IMR-90 (cell line): ENCODE data around the gene CLSTN1. TPM values are rescaled to one million over a fixed set of nuclear protein-coding genes. Genes with fewer than 3 reads are reported as not detected.
A peak's percentile ranks its signal among the peaks of the same experiment; 100 is the strongest.

Source experiments
- ATAC-seq: fragments of 200-7000 bp; cut with Tn5 transposase; 2 replicates; pipeline ENCODE4 v1.9.1; 2020; ENCODE audit warnings: low read depth, mild to moderate bottlenecking, moderate library complexity
- BruUV-seq: library from RNA; stranded (reverse); fragments of 400-500 nt; replicated peaks from 2 replicates; lab custom pipeline; 2021; lab: Mats Ljungman, UMichigan
- CTCF ChIA-PET: fragments of 300-600 bp; formaldehyde crosslinking; extraction: SDS; loops from one replicate; lab custom pipeline; 2021; ENCODE audit warnings: antibody characterized with exemption; lab: Yijun Ruan, JAX
- POLR2A ChIA-PET: fragments of 300-600 bp; sonication (Branson Sonifier 250); formaldehyde crosslinking; loops from one replicate; lab custom pipeline; 2022; ENCODE audit warnings: antibody characterized with exemption; ENCODE audit not compliant: unreplicated experiment; lab: Charles Lee
- DNase-seq: peaks from one replicate; pipeline ENCODE4 v3.0.0; 2013
- H2AFZ ChIP-seq: replicated peaks from 2 replicates; pipeline ENCODE3; 2013; ENCODE audit warnings: low read length, mild to moderate bottlenecking; ENCODE audit not compliant: poor library complexity
- H2AK5ac ChIP-seq: 2 replicates; pipeline ENCODE4 v1.6.1; 2013; ENCODE audit warnings: low read depth, low read length, inconsistent platforms
- H2AK9ac ChIP-seq: replicated peaks from 2 replicates; pipeline ENCODE3; 2013; ENCODE audit warnings: mild to moderate bottlenecking, low read depth, low read length, moderate library complexity; ENCODE audit not compliant: poor library complexity
- H2BK120ac ChIP-seq: 2 replicates; pipeline ENCODE4 v1.6.1; 2013; ENCODE audit warnings: low read depth, low read length, inconsistent platforms
- H2BK15ac ChIP-seq: 3 replicates; pipeline ENCODE4 v1.6.1; 2013; ENCODE audit warnings: low read depth, low read length, inconsistent platforms
- H2BK20ac ChIP-seq: 2 replicates; pipeline ENCODE4 v1.6.1; 2013; ENCODE audit warnings: low read depth, mild to moderate bottlenecking, inconsistent platforms, low read length, moderate library complexity
- H2BK5ac ChIP-seq: 2 replicates; pipeline ENCODE4 v1.6.1; 2013; ENCODE audit warnings: mild to moderate bottlenecking, low read depth, low read length, inconsistent platforms; ENCODE audit not compliant: poor library complexity, severe bottlenecking
- H3K14ac ChIP-seq: replicated peaks from 2 replicates; pipeline ENCODE4 v1.6.1; 2013; ENCODE audit warnings: low read depth, low read length, inconsistent platforms
- H3K18ac ChIP-seq: 2 replicates; pipeline ENCODE4 v1.6.1; 2013; ENCODE audit warnings: low read depth, low read length, control low read depth
- H3K23ac ChIP-seq: 2 replicates; pipeline ENCODE4 v1.6.1; 2013; ENCODE audit warnings: low read depth, low read length, inconsistent platforms
- H3K27ac ChIP-seq: 2 replicates; pipeline ENCODE4 v1.5.1; 2013; ENCODE audit warnings: mild to moderate bottlenecking, control low read depth, low read length; ENCODE audit not compliant: insufficient read depth
- H3K27me3 ChIP-seq: 2 replicates; pipeline ENCODE4 v1.6.1; 2013; ENCODE audit warnings: low read length; ENCODE audit not compliant: control insufficient read depth, insufficient read depth
- H3K36me3 ChIP-seq: 2 replicates; pipeline ENCODE4 v1.6.1; 2013; ENCODE audit warnings: low read length, mixed read lengths; ENCODE audit not compliant: control insufficient read depth, insufficient read depth
- H3K4ac ChIP-seq: 2 replicates; pipeline ENCODE4 v1.6.1; 2013; ENCODE audit warnings: low read depth, low read length, inconsistent platforms
- H3K4me1 ChIP-seq: 2 replicates; pipeline ENCODE4 v1.6.1; 2013; ENCODE audit warnings: low read length, mixed read lengths; ENCODE audit not compliant: control insufficient read depth, insufficient read depth
- H3K4me2 ChIP-seq: 2 replicates; pipeline ENCODE4 v1.6.1; 2013; ENCODE audit warnings: low read depth, mild to moderate bottlenecking, control low read depth, low read length, moderate library complexity
- H3K4me3 ChIP-seq: 2 replicates; pipeline ENCODE4 v1.5.1; 2013; ENCODE audit warnings: low read depth, mild to moderate bottlenecking, control low read depth, low read length, moderate library complexity; ENCODE audit not compliant: insufficient read depth
- H3K56ac ChIP-seq: 2 replicates; pipeline ENCODE4 v1.6.1; 2013; ENCODE audit warnings: low read length, inconsistent platforms; ENCODE audit not compliant: insufficient read depth; ENCODE audit errors: extremely low read depth
- H3K79me1 ChIP-seq, 2 experiments: 2 replicates each; pipeline ENCODE4 v1.6.1; 2013; ENCODE audit warnings: low read length in 2 of 2, inconsistent platforms in 1 of 2, low read depth in 1 of 2
- H3K9ac ChIP-seq: 2 replicates; pipeline ENCODE4 v1.6.1; 2013; ENCODE audit warnings: low read depth, low read length, control low read depth
- H3K9me1 ChIP-seq: 2 replicates; pipeline ENCODE4 v1.6.1; 2013; ENCODE audit warnings: low read length, inconsistent platforms; ENCODE audit not compliant: insufficient read depth
- H3K9me3 ChIP-seq: 2 replicates; pipeline ENCODE4 v1.6.1; 2013; ENCODE audit warnings: low read length; ENCODE audit not compliant: control insufficient read depth, insufficient read depth
- H4K20me1 ChIP-seq: 2 replicates; pipeline ENCODE4 v1.6.1; 2013; ENCODE audit warnings: low read length, inconsistent platforms; ENCODE audit not compliant: insufficient read depth
- H4K5ac ChIP-seq: 2 replicates; pipeline ENCODE4 v1.6.1; 2013; ENCODE audit warnings: mild to moderate bottlenecking, low read depth, low read length, control low read depth
- H4K8ac ChIP-seq, 2 experiments: 2 replicates each; pipeline ENCODE4 v1.6.1; 2013; ENCODE audit warnings: low read depth in 2 of 2, low read length in 2 of 2, control low read depth in 1 of 2, inconsistent platforms in 1 of 2
- H4K91ac ChIP-seq: 2 replicates; pipeline ENCODE4 v1.6.1; 2013; ENCODE audit warnings: low read depth, low read length, inconsistent platforms; ENCODE audit not compliant: insufficient read depth
- BHLHE40 ChIP-seq: fragments of 150-350 bp; IDR thresholded peaks from 2 replicates; pipeline ENCODE4 v1.6.1; 2016; ENCODE audit warnings: mild to moderate bottlenecking, low read depth, low read length
- CEBPB ChIP-seq: IDR thresholded peaks from 2 replicates; pipeline ENCODE4 v1.6.1; 2012; ENCODE audit warnings: low read depth, low read length, improper control_type of control experiment
- MAFK ChIP-seq: IDR thresholded peaks from 2 replicates; pipeline ENCODE4 v1.6.1; 2012; ENCODE audit warnings: low read depth, low read length, improper control_type of control experiment
- MAZ ChIP-seq: IDR thresholded peaks from 2 replicates; pipeline ENCODE4 v1.6.1; 2012; ENCODE audit warnings: low read depth, mild to moderate bottlenecking, low read length, improper control_type of control experiment, moderate library complexity, borderline replicate concordance
- POLR2A ChIP-seq: IDR thresholded peaks from 2 replicates; pipeline ENCODE4 v1.6.1; 2012; ENCODE audit warnings: mild to moderate bottlenecking, low read depth, low read length
- RAD21 ChIP-seq: IDR thresholded peaks from 2 replicates; pipeline ENCODE4 v1.6.1; 2012; ENCODE audit warnings: low read length, improper control_type of control experiment
- WGBS, 2 experiments: methylation state at CpG; one replicate each; pipeline versions ENCODE4 v1.1.5 to v1.1.7; 2013; ENCODE audit warnings: missing lambda C conversion rate in 2 of 2; ENCODE audit not compliant: insufficient read length in 1 of 2; ENCODE audit errors: extremely low coverage in 2 of 2; 5-methylcytosine and 5-hydroxymethylcytosine counted together
- dilution Hi-C: fragments of 300-500 bp; cut with HindIII; formaldehyde crosslinking; loops from one replicate; pipeline ENCODE4 v1.14.3; 2018; ENCODE audit warnings: low sequenced_read_pairs; ENCODE audit not compliant: unreplicated experiment
- in situ Hi-C: fragments of 300-500 bp; cut with MboI; formaldehyde crosslinking; loops from 3 replicates; pipeline ENCODE4 v1.14.3; 2019; ENCODE audit warnings: low sequenced_read_pairs, inconsistent platforms, mixed read lengths
- intact Hi-C: fragments of 100-400 bp; cut with micrococcal nuclease; formaldehyde crosslinking; loops from 2 replicates; pipeline ENCODE4 v1.10.0; 2022
- polyA plus RNA-seq, 3 experiments: library from polyadenylated mRNA; depleted of rRNA; stranded (reverse); fragments of >200 nt; gene quantifications; 2 replicates each; pipeline ENCODE4 v1.2.3, GENCODE V29; 2012; ENCODE audit warnings: low replicate concordance in 1 of 3
- total RNA-seq: library from RNA; depleted of rRNA; stranded (reverse); fragments of >200 nt; gene quantifications from 2 replicates; pipeline ENCODE4 v1.2.3, GENCODE V29; 2012
- TF ChIP-seq, protein P1 (sequence below): fragments of 150-350 bp; IDR thresholded peaks from 2 replicates; pipeline ENCODE4 v1.6.1; 2016; ENCODE audit warnings: low read depth, mild to moderate bottlenecking, low read length, moderate library complexity, borderline replicate concordance
- TF ChIP-seq, protein P2 (sequence below): conservative IDR thresholded peaks from 2 replicates; pipeline ENCODE4 v1.5.1; 2012; ENCODE audit warnings: mild to moderate bottlenecking, low read depth, low read length, improper control_type of control experiment

CLSTN1 gene
- total and polyA plus RNA-seq, 2 of the 4 experiments (the other 2 are of a cell fraction): 30.1 to 72.2 TPM

DNA sequence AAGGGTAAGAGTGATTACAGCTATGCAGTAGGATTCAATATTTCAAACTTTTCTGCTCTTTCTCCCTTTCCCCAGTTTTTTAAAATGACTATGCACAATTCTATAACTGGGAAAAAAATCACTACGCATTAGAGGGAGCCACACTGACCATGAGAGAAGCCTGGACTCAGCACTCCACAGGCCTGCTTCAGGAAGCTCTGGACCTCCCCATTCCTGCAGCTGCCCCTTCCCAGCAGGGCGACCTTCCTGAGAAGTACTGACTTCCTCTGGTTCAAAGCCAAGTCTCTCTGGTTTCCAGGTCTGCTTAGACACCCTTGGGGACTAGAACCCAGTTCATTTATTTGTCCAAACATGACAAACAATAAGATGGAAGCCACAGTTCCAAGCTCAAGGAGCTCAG lies 42.0 kb upstream of the CLSTN1 start:
- no peaks in the 10 kb centered on the region for H3K27me3 ChIP-seq
- no peak overlapping the region for H3K18ac ChIP-seq
- H3K36me3 ChIP-seq: peaks cover 7% of the 10 kb centered on the region; the same call in 1 of the 2 replicates
- no peak overlapping the region for H3K27ac ChIP-seq
- dilution Hi-C loops: no loop called here
- H2BK120ac ChIP-seq: no peak overlapping the region
- peak overlapping the region; percentile 65 for H2AK9ac ChIP-seq
- BruUV-seq: no TSS peak
- no peak overlapping the region for H4K5ac ChIP-seq
- no peak overlapping the region; the same call in 1 of the 2 replicates for H2AK5ac ChIP-seq
- no peak overlapping the region for H2BK5ac ChIP-seq
- CTCF ChIA-PET: interaction anchor here (0.9 to 1.6 kb wide), 4 partner anchors 9 to 250 kb away, joined by 3 to 5 read pairs (median 4); no protein-coding TSS in a partner anchor
- ATAC-seq (no peak), DNase-seq (no peak)
- no peak overlapping the region for H3K4ac ChIP-seq
- TF ChIP-seq, protein P1, sequence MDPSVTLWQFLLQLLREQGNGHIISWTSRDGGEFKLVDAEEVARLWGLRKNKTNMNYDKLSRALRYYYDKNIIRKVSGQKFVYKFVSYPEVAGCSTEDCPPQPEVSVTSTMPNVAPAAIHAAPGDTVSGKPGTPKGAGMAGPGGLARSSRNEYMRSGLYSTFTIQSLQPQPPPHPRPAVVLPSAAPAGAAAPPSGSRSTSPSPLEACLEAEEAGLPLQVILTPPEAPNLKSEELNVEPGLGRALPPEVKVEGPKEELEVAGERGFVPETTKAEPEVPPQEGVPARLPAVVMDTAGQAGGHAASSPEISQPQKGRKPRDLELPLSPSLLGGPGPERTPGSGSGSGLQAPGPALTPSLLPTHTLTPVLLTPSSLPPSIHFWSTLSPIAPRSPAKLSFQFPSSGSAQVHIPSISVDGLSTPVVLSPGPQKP: no peak
- TF ChIP-seq RAD21 (no peak), BHLHE40 (no peak), MAZ (no peak), POLR2A (no peak), CEBPB (no peak), MAFK (no peak)
- TF ChIP-seq, protein P2, sequence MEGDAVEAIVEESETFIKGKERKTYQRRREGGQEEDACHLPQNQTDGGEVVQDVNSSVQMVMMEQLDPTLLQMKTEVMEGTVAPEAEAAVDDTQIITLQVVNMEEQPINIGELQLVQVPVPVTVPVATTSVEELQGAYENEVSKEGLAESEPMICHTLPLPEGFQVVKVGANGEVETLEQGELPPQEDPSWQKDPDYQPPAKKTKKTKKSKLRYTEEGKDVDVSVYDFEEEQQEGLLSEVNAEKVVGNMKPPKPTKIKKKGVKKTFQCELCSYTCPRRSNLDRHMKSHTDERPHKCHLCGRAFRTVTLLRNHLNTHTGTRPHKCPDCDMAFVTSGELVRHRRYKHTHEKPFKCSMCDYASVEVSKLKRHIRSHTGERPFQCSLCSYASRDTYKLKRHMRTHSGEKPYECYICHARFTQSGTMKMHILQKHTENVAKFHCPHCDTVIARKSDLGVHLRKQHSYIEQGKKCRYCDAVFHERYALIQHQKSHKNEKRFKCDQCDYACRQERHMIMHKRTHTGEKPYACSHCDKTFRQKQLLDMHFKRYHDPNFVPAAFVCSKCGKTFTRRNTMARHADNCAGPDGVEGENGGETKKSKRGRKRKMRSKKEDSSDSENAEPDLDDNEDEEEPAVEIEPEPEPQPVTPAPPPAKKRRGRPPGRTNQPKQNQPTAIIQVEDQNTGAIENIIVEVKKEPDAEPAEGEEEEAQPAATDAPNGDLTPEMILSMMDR: no peak
- H2BK15ac ChIP-seq: no peak overlapping the region
- no peak overlapping the region for H4K91ac ChIP-seq
- no peak overlapping the region for H3K4me3 ChIP-seq
- no peak overlapping the region for H3K56ac ChIP-seq
- in situ Hi-C loops: loop anchor here (5.0 to 10.0 kb wide), 3 partner anchors 78 to 233 kb away; no protein-coding TSS in a partner anchor
- no peak overlapping the region; the same call in 1 of the 2 replicates for H3K23ac ChIP-seq
- no peaks in the 10 kb centered on the region for H3K9me1 ChIP-seq
- POLR2A ChIA-PET: no interaction called here
- no peak overlapping the region for H3K14ac ChIP-seq
- H2BK20ac ChIP-seq: no peak overlapping the region
- H3K4me1 ChIP-seq: no peaks in the 10 kb centered on the region
- 0 out of 2 replicates have a peak, but pooled peaks cover 4% of the 10 kb centered on the region for H4K20me1 ChIP-seq
- H3K9ac ChIP-seq: no peak overlapping the region
- no peak overlapping the region for H4K8ac ChIP-seq
- no CpG with 5 or more reads among the region's 2 CpGs for whole genome bisulfite sequencing, 2 experiments
- H2AFZ ChIP-seq: peak overlapping the region; percentile 21
- no peak overlapping the region for H3K4me2 ChIP-seq
- H3K79me1 ChIP-seq: no peaks in the 10 kb centered on the region; a peak in 1 of 4 replicates
- H3K9me3 ChIP-seq: no peaks in the 10 kb centered on the region
- intact Hi-C loops: no loop called here
